Loucy (cell line): ENCODE results near the gene ADGRG1.

Experiments used
- H2AFZ ChIP-seq: fragments of 200-600 bp; sonication (generic); 2 replicates; pipeline ENCODE4 v1.6.0; 2016; ENCODE audit warnings: antibody characterized with exemption, mild to moderate bottlenecking, low read length, moderate library complexity
- H3F3A ChIP-seq: fragments of 200-600 bp; 2 replicates; pipeline ENCODE4 v1.6.0; 2016; ENCODE audit warnings: antibody characterized with exemption, low read depth, mild to moderate bottlenecking
- H3K27me3 ChIP-seq: fragments of 200-600 bp; sonication (generic); 2 replicates; pipeline ENCODE4 v1.6.1; 2014; ENCODE audit warnings: low read length, mild to moderate bottlenecking; ENCODE audit not compliant: insufficient read depth, poor library complexity, severe bottlenecking
- H3K36me3 ChIP-seq: fragments of 200-600 bp; sonication (generic); 2 replicates; pipeline ENCODE4 v1.6.1; 2016; ENCODE audit warnings: low read length; ENCODE audit not compliant: insufficient read depth
- H3K4me1 ChIP-seq: fragments of 200-600 bp; sonication (generic); 2 replicates; pipeline ENCODE4 v1.5.1; 2014; ENCODE audit warnings: low read length, mild to moderate bottlenecking; ENCODE audit not compliant: insufficient read depth, poor library complexity, severe bottlenecking
- H3K4me2 ChIP-seq: fragments of 200-600 bp; sonication (generic); 2 replicates; pipeline ENCODE4 v1.6.0; 2014; ENCODE audit warnings: antibody characterized with exemption, low read length, low read depth, mild to moderate bottlenecking; ENCODE audit not compliant: poor library complexity, severe bottlenecking
- H3K4me3 ChIP-seq: fragments of 200-600 bp; sonication (generic); 2 replicates; pipeline ENCODE4 v1.5.1; 2014; ENCODE audit warnings: low read length, mild to moderate bottlenecking, mixed read lengths; ENCODE audit not compliant: poor library complexity, severe bottlenecking
- H3K79me2 ChIP-seq: fragments of 200-600 bp; sonication (generic); 2 replicates; pipeline ENCODE4 v1.6.1; 2014; ENCODE audit warnings: low read length; ENCODE audit not compliant: insufficient read depth
- H3K9ac ChIP-seq: fragments of 200-600 bp; sonication (generic); 2 replicates; pipeline ENCODE4 v1.6.0; 2014; ENCODE audit warnings: mild to moderate bottlenecking, low read depth, low read length, moderate library complexity; ENCODE audit not compliant: poor library complexity, severe bottlenecking
- H3K9me2 ChIP-seq: fragments of 200-600 bp; sonication (generic); replicated peaks from 2 replicates; pipeline ENCODE4 v1.6.1; 2016; ENCODE audit warnings: low read depth, low read length, mixed read lengths
- H3K9me3 ChIP-seq: fragments of 200-600 bp; sonication (generic); 2 replicates; pipeline ENCODE4 v1.6.1; 2014; ENCODE audit warnings: mild to moderate bottlenecking, antibody characterized with exemption, low read length, low read depth; ENCODE audit not compliant: insufficient read depth
- H4K20me1 ChIP-seq: fragments of 200-600 bp; sonication (generic); 2 replicates; pipeline ENCODE4 v1.6.0; 2014; ENCODE audit warnings: antibody characterized with exemption, low read length, mild to moderate bottlenecking; ENCODE audit not compliant: insufficient read depth, poor library complexity, severe bottlenecking
- EZH2phosphoT487 ChIP-seq: fragments of 200-600 bp; IDR thresholded peaks from 2 replicates; pipeline ENCODE4 v1.6.1; 2018; ENCODE audit warnings: antibody characterized with exemption, mild to moderate bottlenecking, moderate library complexity, borderline replicate concordance
- TF ChIP-seq, protein P1 (sequence below): fragments of 200-600 bp; sonication (generic); conservative IDR thresholded peaks from 2 replicates; pipeline ENCODE4 v1.5.1; 2014; ENCODE audit warnings: mild to moderate bottlenecking, antibody characterized with exemption, low read length

The ADGRG1 gene

GRCh38 chr16:57617604-57618111, 10.8 kb upstream of the ADGRG1 start:
- Histone ChIP-seq H3K4me3 (no peak overlapping the region), H3K27me3 (no peaks in the 10 kb centered on the region), H4K20me1 (no peaks in the 10 kb centered on the region), H3F3A (no peaks in the 10 kb centered on the region), H3K9ac (no peak overlapping the region), H3K4me2 (no peak overlapping the region), H2AFZ (no peak overlapping the region), H3K4me1 (peaks cover 10% of the 10 kb centered on the region), H3K9me2 (no peaks in the 10 kb centered on the region), H3K79me2 (no peaks in the 10 kb centered on the region), H3K9me3 (no peaks in the 10 kb centered on the region), H3K36me3 (no peaks in the 10 kb centered on the region)
- TF ChIP-seq, protein P1, sequence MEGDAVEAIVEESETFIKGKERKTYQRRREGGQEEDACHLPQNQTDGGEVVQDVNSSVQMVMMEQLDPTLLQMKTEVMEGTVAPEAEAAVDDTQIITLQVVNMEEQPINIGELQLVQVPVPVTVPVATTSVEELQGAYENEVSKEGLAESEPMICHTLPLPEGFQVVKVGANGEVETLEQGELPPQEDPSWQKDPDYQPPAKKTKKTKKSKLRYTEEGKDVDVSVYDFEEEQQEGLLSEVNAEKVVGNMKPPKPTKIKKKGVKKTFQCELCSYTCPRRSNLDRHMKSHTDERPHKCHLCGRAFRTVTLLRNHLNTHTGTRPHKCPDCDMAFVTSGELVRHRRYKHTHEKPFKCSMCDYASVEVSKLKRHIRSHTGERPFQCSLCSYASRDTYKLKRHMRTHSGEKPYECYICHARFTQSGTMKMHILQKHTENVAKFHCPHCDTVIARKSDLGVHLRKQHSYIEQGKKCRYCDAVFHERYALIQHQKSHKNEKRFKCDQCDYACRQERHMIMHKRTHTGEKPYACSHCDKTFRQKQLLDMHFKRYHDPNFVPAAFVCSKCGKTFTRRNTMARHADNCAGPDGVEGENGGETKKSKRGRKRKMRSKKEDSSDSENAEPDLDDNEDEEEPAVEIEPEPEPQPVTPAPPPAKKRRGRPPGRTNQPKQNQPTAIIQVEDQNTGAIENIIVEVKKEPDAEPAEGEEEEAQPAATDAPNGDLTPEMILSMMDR: no peak
- no peak for TF ChIP-seq EZH2phosphoT487

GRCh38 chr16:57618296-57619132, 9.9 kb upstream of the ADGRG1 start:
- H3K4me3 ChIP-seq: no peak overlapping the region
- H3K9ac ChIP-seq: no peak overlapping the region
- TF ChIP-seq, protein P1: no peak
- TF ChIP-seq EZH2phosphoT487: no peak
- no peak overlapping the region for H3K4me2 ChIP-seq
- H3K4me1 ChIP-seq: peaks cover 10% of the 10 kb centered on the region
- H3K9me3 ChIP-seq: no peaks in the 10 kb centered on the region
- H3K9me2 ChIP-seq: no peaks in the 10 kb centered on the region
- no peaks in the 10 kb centered on the region for H3K27me3 ChIP-seq
- H3K36me3 ChIP-seq: no peaks in the 10 kb centered on the region
- no peaks in the 10 kb centered on the region for H3K79me2 ChIP-seq
- no peaks in the 10 kb centered on the region for H3F3A ChIP-seq
- H4K20me1 ChIP-seq: no peaks in the 10 kb centered on the region
- no peak overlapping the region for H2AFZ ChIP-seq

GRCh38 chr16:57619133-57619605, 9.3 kb upstream of the ADGRG1 start:
- TF ChIP-seq EZH2phosphoT487: no peak
- TF ChIP-seq, protein P1: no peak
- Histone ChIP-seq H3K79me2 (no peaks in the 10 kb centered on the region), H3K4me2 (no peak overlapping the region), H3K4me3 (no peak overlapping the region), H3K9me2 (no peaks in the 10 kb centered on the region), H3K4me1 (peaks cover 10% of the 10 kb centered on the region), H3F3A (no peaks in the 10 kb centered on the region), H3K9ac (no peak overlapping the region), H4K20me1 (no peaks in the 10 kb centered on the region), H3K9me3 (no peaks in the 10 kb centered on the region), H3K27me3 (no peaks in the 10 kb centered on the region), H3K36me3 (no peaks in the 10 kb centered on the region), H2AFZ (no peak overlapping the region)
